ENCODE data around the gene C2CD2L.
A peak's percentile ranks its signal among the peaks of the same experiment; 100 is the strongest.

DNA sequence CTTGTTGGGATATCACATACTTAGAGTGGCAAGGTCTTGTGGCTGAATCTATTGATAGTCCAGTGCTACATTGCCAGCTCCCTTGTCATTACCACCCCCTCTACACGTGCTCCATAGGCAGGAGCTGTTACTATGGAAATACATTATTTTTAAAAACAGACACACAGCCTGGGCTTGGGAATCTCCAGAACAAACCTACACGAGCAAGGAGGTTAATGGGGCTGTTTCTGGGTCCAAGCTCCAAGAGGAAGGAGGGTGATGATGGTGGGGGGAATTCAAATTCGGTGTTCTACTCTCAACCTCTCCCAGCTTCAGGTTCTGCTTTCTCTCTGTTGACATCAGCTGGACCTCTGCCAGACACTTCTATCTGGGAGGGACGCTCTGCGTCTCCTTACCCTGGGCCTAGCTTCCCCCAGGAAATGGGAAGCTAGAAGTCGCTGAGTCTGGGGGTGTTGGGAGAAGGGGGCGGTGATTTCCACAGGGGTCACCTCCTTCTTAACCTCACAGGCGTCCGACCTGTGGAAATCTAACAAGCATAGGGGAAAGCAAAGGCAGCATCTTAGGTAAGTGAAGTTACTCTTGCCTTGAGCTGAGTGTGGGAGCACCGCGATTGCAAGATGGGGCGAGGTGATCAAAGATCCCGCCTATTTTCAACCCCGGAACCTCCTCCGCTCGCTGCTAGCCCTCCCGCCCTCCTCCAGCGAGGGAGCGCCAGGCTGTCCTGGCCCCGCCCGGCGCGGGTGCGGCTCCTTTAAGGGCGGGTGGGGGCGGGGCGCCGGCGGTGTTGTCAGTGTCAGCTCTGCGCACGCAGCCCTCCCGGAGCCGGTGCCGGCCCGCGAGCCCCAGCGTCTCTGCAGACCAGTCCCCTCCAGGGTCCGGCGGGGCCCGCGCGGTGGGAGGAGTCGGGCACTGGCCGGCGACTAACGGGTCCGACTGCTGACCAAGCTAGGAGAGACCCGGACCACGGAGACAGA lies at the start of gene C2CD2L:
- peak in 1 of 7 experiments; percentile 7 for TF ChIP-seq CTCF (IDR thresholded peaks at IDR 0.05)
- peak in 2 of 3 donors; percentile 41 to 54 for TF ChIP-seq POLR2A (IDR thresholded peaks at IDR 0.05)
